GM19035 (cell line): Measurements from ENCODE around the gene KPTN.

Experiments
- ATAC-seq: cut with Tn5 transposase; IDR thresholded peaks from one replicate; pipeline ENCODE4 v1.9.1; 2021; ENCODE audit not compliant: unreplicated experiment

KPTN gene

GRCh38 chr19:47471381-47471732 is 12.7 kb downstream of the KPTN start:
- no peak for ATAC-seq

- ATAC-seq: no peak
Observed at GRCh38 chr19:47470447-47471195, 13.4 kb downstream of the KPTN start.

GRCh38 chr19:47469719-47470118 is 14.3 kb downstream of the KPTN start:
- ATAC-seq: no peak

GRCh38 chr19:47469363-47469700 is 14.7 kb downstream of the KPTN start:
- ATAC-seq: no peak

- ATAC-seq: no peak
Observed at GRCh38 chr19:47467914-47468313, 16.1 kb downstream of the KPTN start.

GRCh38 chr19:47465957-47466356 is 18.1 kb downstream of the KPTN start:
- ATAC-seq: no peak

GRCh38 chr19:47464675-47465419 is 19.2 kb downstream of the KPTN start:
- no peak for ATAC-seq

- ATAC-seq: no peak
Observed at GRCh38 chr19:47461876-47462275, 22.1 kb downstream of the KPTN start.

GRCh38 chr19:47459477-47459876 is 24.5 kb downstream of the KPTN start:
- no peak for ATAC-seq

GRCh38 chr19:47458672-47459071 is 25.3 kb downstream of the KPTN start:
- no peak for ATAC-seq

- no peak for ATAC-seq
Observed at GRCh38 chr19:47456721-47457474, 27.1 kb downstream of the KPTN start.

- no peak for ATAC-seq
Observed at GRCh38 chr19:47450478-47450877, 33.5 kb downstream of the KPTN start.

GRCh38 chr19:47448360-47448727 is 35.7 kb downstream of the KPTN start:
- ATAC-seq: no peak

GRCh38 chr19:47447470-47448359 is 36.3 kb downstream of the KPTN start:
- ATAC-seq: no peak

GRCh38 chr19:47446534-47447469 is 37.2 kb downstream of the KPTN start:
- ATAC-seq: no peak

- ATAC-seq: no peak
Observed at GRCh38 chr19:47445937-47446402, 38.0 kb downstream of the KPTN start.

- no peak for ATAC-seq
Observed at GRCh38 chr19:47445527-47445926, 38.5 kb downstream of the KPTN start.

GRCh38 chr19:47444388-47444821 is 39.6 kb downstream of the KPTN start:
- no peak for ATAC-seq

- no peak for ATAC-seq
Observed at GRCh38 chr19:47443331-47443730, 40.7 kb downstream of the KPTN start.

GRCh38 chr19:47438793-47439220 is 45.2 kb downstream of the KPTN start:
- no peak for ATAC-seq
